CD4-positive, alpha-beta T cell treated with Interleukin-4 for 4 hours (primary cell): ENCODE measurements around the gene PRPH.

Experiments used
- DNase-seq: peaks from one replicate; pipeline ENCODE4 v3.0.0-alpha.2; 2020

Gene PRPH

GRCh38 chr12:49347311-49348193 is 52.6 kb downstream of the PRPH start:
- peak; percentile 59 for DNase-seq
